Upper lobe of left lung (tissue), 4 donors: Measurements from ENCODE around the gene TTC7B.

Experiments used
- CTCF ChIP-seq, 6 experiments: fragments of 450-650 bp in 4 of 6; fragments of 200-600 bp in 2 of 6; sonication (generic) in 2 of 6; IDR thresholded peaks; one replicate each; pipeline ENCODE4 v1.5.1; 2016 to 2019; ENCODE audit warnings: antibody characterized with exemption in 6 of 6
- EP300 ChIP-seq, 4 donors: sonication (generic); formaldehyde crosslinking; IDR thresholded peaks; one replicate each; pipeline ENCODE4 v1.5.1; 2017; ENCODE audit warnings: antibody characterized with exemption in 4 of 4, control low read depth in 2 of 4

GRCh38 chr14:90545966-90546751 lies 270.1 kb downstream of the TTC7B start:
- TF ChIP-seq CTCF (IDR thresholded peaks at IDR 0.05) (no peak), EP300 (IDR thresholded peaks at IDR 0.05) (no peak)
